Activated CD8-positive, alpha-beta memory T cell treated with anti-CD3 and anti-CD28 coated beads, Interleukin-2, amount 10 ng/mL, durations not matched to agents 7 days and 5 days (primary cell): ENCODE data around the gene BANF1. TPM values are rescaled to one million over a fixed set of nuclear protein-coding genes. Genes with fewer than 3 reads are reported as not detected.

Source experiments
- ATAC-seq: fragments of 150-1000 bp; cut with Tn5 transposase; one replicate; pipeline ENCODE4 v1.10.0; 2021; ENCODE audit warnings: moderate library complexity
- CTCF ChIA-PET: fragments of 350-600 bp; sonication (Branson Sonifier 250); formaldehyde crosslinking; loops from one replicate; lab custom pipeline; 2021; ENCODE audit warnings: antibody characterized with exemption; lab: Charles Lee
- DNase-seq: peaks from one replicate; pipeline ENCODE4 v3.0.0-alpha.2; 2020
- H3K27ac Mint-ChIP-seq: one replicate; pipeline ENCODE4 v1.8.0; 2021; ENCODE audit warnings: mild to moderate bottlenecking, mixed read lengths
- H3K27me3 Mint-ChIP-seq: one replicate; pipeline ENCODE4 v1.8.0; 2021; ENCODE audit warnings: mixed read lengths
- H3K36me3 Mint-ChIP-seq: one replicate; pipeline ENCODE4 v1.8.0; 2021; ENCODE audit warnings: mild to moderate bottlenecking, mixed read lengths
- H3K4me1 Mint-ChIP-seq: one replicate; pipeline ENCODE4 v1.8.0; 2021; ENCODE audit warnings: mixed read lengths
- H3K4me3 Mint-ChIP-seq: one replicate; pipeline ENCODE4 v1.8.0; 2021; ENCODE audit warnings: mild to moderate bottlenecking, moderate library complexity, mixed read lengths
- H3K9me3 Mint-ChIP-seq: one replicate; pipeline ENCODE4 v1.8.0; 2022; ENCODE audit warnings: low read depth, mixed read lengths
- total RNA-seq, 2 experiments: library from RNA; stranded (reverse); gene quantifications; one replicate each; pipeline ENCODE4 v1.2.3, GENCODE V29; 2021

BANF1 gene
- total RNA-seq, 2 experiments from 2014 or later: 199 to 227 TPM

- DNase-seq (no peak), ATAC-seq (no peak)
- peaks cover 35% of the 10 kb centered on the region for H3K4me1 Mint-ChIP-seq
- CTCF ChIA-PET: interaction anchor here (1.0 to 8.4 kb wide), 14 partner anchors 8 to 333 kb away, joined by 3 to 93 read pairs (median 6); partner anchors contain the start of gene MUS81
- H3K36me3 Mint-ChIP-seq: peaks cover 36% of the 10 kb centered on the region
- H3K27me3 Mint-ChIP-seq: no peaks in the 10 kb centered on the region
- H3K9me3 Mint-ChIP-seq: no peaks in the 10 kb centered on the region
- peak overlapping the region; percentile 99 for H3K27ac Mint-ChIP-seq
- peak overlapping the region; percentile 89 for H3K4me3 Mint-ChIP-seq
Observed at GRCh38 chr11:66052664-66052982, 50.3 kb downstream of the BANF1 start.

Other genes starting within 250 kb of the BANF1 start
- 10 to 100 TPM; 25.0 to 25.8 TPM for gene AP5B1, start 221.5 kb upstream of the BANF1 start, total RNA-seq
- not detected for gene OVOL1, start 215.4 kb upstream of the BANF1 start, total RNA-seq
- 1 to 10 TPM; 1.7 to 2.4 TPM for gene SNX32, start 168.5 kb upstream of the BANF1 start, total RNA-seq
- gene CFL1, start 144.3 kb upstream of the BANF1 start, total RNA-seq: 1,000 to 10,000 TPM; 1,745 to 1,753 TPM
- 100 to 1,000 TPM; 106 to 125 TPM for gene MUS81, start 142.1 kb upstream of the BANF1 start, total RNA-seq
- gene EFEMP2, start 129.7 kb upstream of the BANF1 start, total RNA-seq: 10 to 100 TPM in 1 of 2 experiments, 1 to 10 TPM in 1; 7.1 to 13.4 TPM
- gene CTSW, start 122.7 kb upstream of the BANF1 start, total RNA-seq: 100 to 1,000 TPM; 268 to 339 TPM
- gene FIBP, start 114.0 kb upstream of the BANF1 start, total RNA-seq: 100 to 1,000 TPM; 100 to 122 TPM
- 10 to 100 TPM; 82.3 to 94.1 TPM for gene CCDC85B, start 111.8 kb upstream of the BANF1 start, total RNA-seq
- 1 to 10 TPM; 2.7 to 6.0 TPM for gene FOSL1, start 102.1 kb upstream of the BANF1 start, total RNA-seq
- gene C11orf68, start 83.4 kb upstream of the BANF1 start, total RNA-seq: 10 to 100 TPM; 27.5 to 37.8 TPM
- 100 to 1,000 TPM; 192 to 254 TPM for gene DRAP1, start 83.1 kb upstream of the BANF1 start, total RNA-seq
- gene TSGA10IP, start 57.0 kb upstream of the BANF1 start, total RNA-seq: not detected
- gene SART1, start 40.8 kb upstream of the BANF1 start, total RNA-seq: 10 to 100 TPM; 79.7 to 89.2 TPM
- 10 to 100 TPM; 57.5 to 60.3 TPM for gene EIF1AD, start 346 bp upstream of the BANF1 start, total RNA-seq
- not detected for gene CST6, start 9.5 kb downstream of the BANF1 start, total RNA-seq
- under 1 TPM in 1 of 2 experiments, not detected in 1; 0.54 TPM for gene CATSPER1, start 24.0 kb downstream of the BANF1 start, total RNA-seq
- gene GAL3ST3, start 46.7 kb downstream of the BANF1 start, total RNA-seq: not detected
- gene SF3B2, start 49.9 kb downstream of the BANF1 start, total RNA-seq: 100 to 1,000 TPM; 256 to 281 TPM
- 100 to 1,000 TPM in 1 of 2 experiments, 10 to 100 TPM in 1; 96.6 to 104 TPM for gene PACS1, start 67.8 kb downstream of the BANF1 start, total RNA-seq